Measurements from ENCODE around the gene ASAP2. TPM values are rescaled to one million over a fixed set of nuclear protein-coding genes. Genes with fewer than 3 reads are reported as not detected.

Gene ASAP2
- total and polyA plus RNA-seq, 9 of the 15 experiments (the other 6 are each of a cell fraction or from before 2014, with no cell fraction given) = 0.06 to 4.3 (median 3.1) TPM

GRCh38 chr2:9236867-9237266 is 30.3 kb downstream of the ASAP2 start:
- BruUV-seq (replicated peaks) = no TSS peak
- intact Hi-C loops (cut with micrococcal nuclease) (no loop called here), in situ Hi-C loops (cut with MboI) (no loop called here)
- Histone ChIP-seq H3K27ac (ENCODE audit: extremely low read depth, low read depth, low read length) (no peak overlapping the region), H2AFZ (ENCODE audit: low read depth, low read length) (no peak overlapping the region), H3K9me3 (replicated peaks; ENCODE audit: control insufficient read depth, insufficient read depth, low read depth, low read length) (no peaks in the 10 kb centered on the region), H3K9me1 (ENCODE audit: control insufficient read depth, insufficient read depth, low read length) (no peaks in the 10 kb centered on the region), H3K36me3 (ENCODE audit: control insufficient read depth, insufficient read depth, low read length) (no peaks in the 10 kb centered on the region), H3K4me1 (replicated peaks in 1 of 2; ENCODE audit: control insufficient read depth in 2 of 2, insufficient read depth in 2 of 2, low read length in 2 of 2) (peaks cover 8 to 29% of the 10 kb centered on the region in 2 experiments), H3K4me2 (ENCODE audit: insufficient read depth, low read length) (no peak overlapping the region), H4K20me1 (replicated peaks; ENCODE audit: control insufficient read depth, insufficient read depth, low read length) (no peaks in the 10 kb centered on the region), H3K79me2 (ENCODE audit: control insufficient read depth, insufficient read depth, low read length) (no peaks in the 10 kb centered on the region; the same call in 2 of the 3 replicates), H3K4me3 (no peak overlapping the region), H3K27me3 (ENCODE audit: control insufficient read depth in 2 of 2, insufficient read depth in 2 of 2, low read length in 2 of 2) (peaks cover 0 to 10% of the 10 kb centered on the region in 2 experiments; a peak in 2 of 5 replicates), H3K9ac (ENCODE audit: insufficient read depth in 1 of 2, low read depth in 2 of 2, low read length in 2 of 2) (no peak overlapping the region)
- no peak for DNase-seq (ENCODE audit: extremely low read depth in 1 of 4, low spot score in 3 of 4)
- no peak for ATAC-seq
- WGBS (ENCODE audit: insufficient coverage, low coverage, missing lambda C conversion rate) = 58% methylated on average over 6 of the region's 6 CpGs
- no peak for FAIRE-seq
- ChIA-PET POLR2A (no interaction called here), CTCF (ENCODE audit: low intra/inter-chr PET ratio) (no interaction called here)
- TF ChIP-seq SIRT6 (IDR thresholded peaks at IDR 0.05; ENCODE audit: low read depth, low read length) = no peak
- TF ChIP-seq HNRNPK (IDR thresholded peaks at IDR 0.05; ENCODE audit: low read depth, low read length, poor library complexity, severe bottlenecking) = no peak
- TF ChIP-seq RFX1 (IDR thresholded peaks at IDR 0.05) = no peak
- TF ChIP-seq ZNF212 (CRISPR knock-in tag; IDR thresholded peaks at IDR 0.05) = no peak
- TF ChIP-seq SOX6 (IDR thresholded peaks at IDR 0.05) = no peak

- intact Hi-C loops (cut with micrococcal nuclease) = no loop called here
- no peak for FAIRE-seq
- no peaks in the 10 kb centered on the region for H3K9me3 ChIP-seq (replicated peaks; ENCODE audit: control insufficient read depth, insufficient read depth, low read depth, low read length)
Observed at GRCh38 chr2:9237831-9238230, 31.2 kb downstream of the ASAP2 start.

More at GRCh38 chr2:9237831-9238230, 31.2 kb downstream of the ASAP2 start:
- no peaks in the 10 kb centered on the region for H3K9me1 ChIP-seq (ENCODE audit: control insufficient read depth, insufficient read depth, low read length)
- no peak for DNase-seq (ENCODE audit: extremely low read depth in 1 of 4, low spot score in 3 of 4)
- H3K27me3 ChIP-seq (ENCODE audit: control insufficient read depth in 2 of 2, insufficient read depth in 2 of 2, low read length in 2 of 2) = peaks cover 0 to 10% of the 10 kb centered on the region in 2 experiments; a peak in 1 of 5 replicates
- H3K4me2 ChIP-seq (ENCODE audit: insufficient read depth, low read length) = no peak overlapping the region
- no peak overlapping the region for H3K27ac ChIP-seq (ENCODE audit: extremely low read depth, low read depth, low read length)
- no peaks in the 10 kb centered on the region for H3K36me3 ChIP-seq (ENCODE audit: control insufficient read depth, insufficient read depth, low read length)
- H4K20me1 ChIP-seq (replicated peaks; ENCODE audit: control insufficient read depth, insufficient read depth, low read length) = no peaks in the 10 kb centered on the region
- in situ Hi-C loops (cut with MboI) = no loop called here
- peaks cover 8 to 27% of the 10 kb centered on the region in 2 experiments for H3K4me1 ChIP-seq (replicated peaks in 1 of 2; ENCODE audit: control insufficient read depth in 2 of 2, insufficient read depth in 2 of 2, low read length in 2 of 2)
- no peaks in the 10 kb centered on the region; the same call in 2 of the 3 replicates for H3K79me2 ChIP-seq (ENCODE audit: control insufficient read depth, insufficient read depth, low read length)
- no TSS peak for BruUV-seq (replicated peaks)
- ATAC-seq = no peak
- H3K4me3 ChIP-seq = no peak overlapping the region
- POLR2A ChIA-PET = interaction anchor here (0.6 kb wide), 1 partner anchor 668 kb away, joined by 5 read pairs; no protein-coding TSS in a partner anchor
- WGBS (ENCODE audit: insufficient coverage, low coverage, missing lambda C conversion rate) = 28% methylated on average over 5 of the region's 5 CpGs
- CTCF ChIA-PET (ENCODE audit: low intra/inter-chr PET ratio) = no interaction called here
- no peak overlapping the region for H2AFZ ChIP-seq (ENCODE audit: low read depth, low read length)
- no peak for TF ChIP-seq TAF7 (tag; IDR thresholded peaks at IDR 0.05)
- TF ChIP-seq DNMT1 (IDR thresholded peaks at IDR 0.05) = no peak
- no peak overlapping the region for H3K9ac ChIP-seq (ENCODE audit: insufficient read depth in 1 of 2, low read depth in 2 of 2, low read length in 2 of 2)
